ENCODE measurements around the gene ARHGEF39.
"Not testable (repeated sequence)": the region's sequence is repeated elsewhere in the genome, so short reads cannot be mapped to it uniquely, and the experiment has no call there.

Gene ARHGEF39

GRCh38 chr9:35619800-35620158, 45.2 kb downstream of the ARHGEF39 start:
- no peak for DNase-seq (ENCODE audit: low read depth, low spot score)

GRCh38 chr9:35618854-35619799, 45.9 kb downstream of the ARHGEF39 start:
- no peak for DNase-seq (ENCODE audit: low read depth, low spot score)

GRCh38 chr9:35618325-35618727, 46.7 kb downstream of the ARHGEF39 start, which contains the start of gene CD72:
CD72 (minus strand) TSS chr9:35618413; CDS start chr9:35618303, 110 bp downstream.
- no peak for DNase-seq (ENCODE audit: low read depth, low spot score)

- DNase-seq (ENCODE audit: low read depth, low spot score), result no peak
Measured at GRCh38 chr9:35617548-35617947, 47.4 kb downstream of the ARHGEF39 start.

- DNase-seq (ENCODE audit: low read depth, low spot score), result peak; percentile 41
Measured at GRCh38 chr9:35616681-35617459, 48.1 kb downstream of the ARHGEF39 start.

- peak; percentile 36 for DNase-seq (ENCODE audit: low read depth, low spot score)
Measured at GRCh38 chr9:35615981-35616680, 48.9 kb downstream of the ARHGEF39 start.

- no peak for DNase-seq (ENCODE audit: low read depth, low spot score)
Measured at GRCh38 chr9:35612843-35613242, 52.2 kb downstream of the ARHGEF39 start.

GRCh38 chr9:35612066-35612465, 52.9 kb downstream of the ARHGEF39 start:
- DNase-seq (ENCODE audit: low read depth, low spot score), result not testable (repeated sequence)

GRCh38 chr9:35611230-35611797, 53.7 kb downstream of the ARHGEF39 start:
- peak; percentile 28 for DNase-seq (ENCODE audit: low read depth, low spot score)

- DNase-seq (ENCODE audit: low read depth, low spot score), result no peak
Measured at GRCh38 chr9:35609820-35610163, 55.2 kb downstream of the ARHGEF39 start.
